ENCODE data around the gene HEATR3.

GRCh38 chr16:50065624-50066481 is at the start of gene HEATR3:
- no peak for TF ChIP-seq CTCF (conservative IDR thresholded peaks at IDR 0.05; ENCODE audit: low read length)
- no peak for TF ChIP-seq EZH2phosphoT487 (IDR thresholded peaks at IDR 0.05; ENCODE audit: borderline replicate concordance)
